22Rv1 (cell line): Measurements from ENCODE around the gene PRDM2.

Experiments used
- H3K27ac ChIP-seq: fragments of 450-650 bp; 2 replicates; pipeline ENCODE4 v1.5.1; 2017
- CTCF ChIP-seq: fragments of 450-650 bp; IDR thresholded peaks from 2 replicates; pipeline ENCODE4 v1.5.1; 2017; ENCODE audit warnings: mild to moderate bottlenecking
- ZFX ChIP-seq: fragments of 450-650 bp; IDR thresholded peaks from 2 replicates; pipeline ENCODE4 v1.6.1; 2017; ENCODE audit warnings: antibody characterized with exemption, borderline replicate concordance

Gene PRDM2

GRCh38 chr1:13832536-13832935 is 132.5 kb downstream of the PRDM2 start:
- H3K27ac ChIP-seq: no peak overlapping the region
- TF ChIP-seq ZFX (no peak), CTCF (no peak)

DNA sequence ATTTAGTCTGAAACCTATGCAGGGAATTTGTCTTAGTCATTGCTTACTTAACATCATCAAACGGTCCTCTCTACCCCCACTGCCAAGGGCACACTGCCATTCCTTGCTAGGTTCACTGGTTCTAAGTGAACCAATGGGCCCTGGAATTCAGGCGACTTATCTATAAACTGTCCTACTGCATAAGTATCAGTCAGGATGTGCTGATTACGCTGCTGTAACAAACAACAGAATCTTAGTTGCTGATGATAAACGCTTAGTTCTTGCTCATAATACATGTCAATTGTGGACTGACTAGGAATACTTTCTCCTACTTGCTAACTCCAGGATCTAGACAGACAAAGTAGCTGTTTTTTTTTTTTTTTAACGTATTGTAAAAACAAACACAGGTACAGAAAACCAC is 136.1 kb downstream of the PRDM2 start:
- no peak for TF ChIP-seq ZFX
- TF ChIP-seq CTCF: no peak
- H3K27ac ChIP-seq: no peak overlapping the region

DNA sequence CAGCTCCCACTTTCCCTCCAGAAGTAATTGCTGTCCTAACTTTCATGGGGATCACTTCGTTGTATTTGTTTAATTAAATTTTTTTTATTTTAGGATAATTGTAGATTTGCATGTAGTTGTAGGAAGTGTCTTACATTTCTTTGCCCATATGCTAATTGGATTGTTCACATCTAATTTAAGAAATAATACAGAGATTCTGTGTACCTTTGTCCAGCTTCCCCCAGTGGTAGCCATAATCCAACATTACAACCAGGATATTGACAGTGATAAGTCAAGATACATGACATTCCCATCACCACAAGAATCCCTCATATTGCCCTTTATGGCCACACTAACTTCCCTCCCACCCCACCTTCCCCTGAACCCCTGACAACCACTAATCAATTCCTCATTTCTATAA is 136.6 kb downstream of the PRDM2 start:
- H3K27ac ChIP-seq: no peak overlapping the region
- TF ChIP-seq ZFX: no peak

DNA sequence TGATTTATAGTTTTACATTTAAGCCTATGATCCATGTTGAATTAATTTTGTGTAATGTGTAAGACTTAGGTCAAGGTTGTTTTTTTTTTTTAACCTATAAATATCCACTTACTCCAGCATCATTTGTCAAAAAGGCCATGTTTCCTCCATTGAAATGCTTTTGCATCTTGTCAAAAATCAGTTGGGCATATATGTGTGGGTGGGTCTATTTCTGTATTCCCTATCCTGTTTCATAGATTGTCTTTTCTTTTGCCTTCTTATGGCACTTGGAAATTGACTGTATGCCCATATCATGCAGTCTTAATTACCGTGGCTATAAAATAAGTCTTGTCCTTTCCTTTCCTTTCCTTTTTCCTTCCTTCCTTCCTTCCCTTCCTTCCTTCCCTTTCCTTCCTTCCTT is 138.2 kb downstream of the PRDM2 start:
- no peak for TF ChIP-seq ZFX
- no peak for TF ChIP-seq CTCF

GRCh38 chr1:13842497-13842896 is 142.5 kb downstream of the PRDM2 start:
- TF ChIP-seq CTCF: no peak
- TF ChIP-seq ZFX: no peak
- H3K27ac ChIP-seq: no peak overlapping the region

More for the DNA sequence above, 138.2 kb downstream of the PRDM2 start:
- H3K27ac ChIP-seq: no peak overlapping the region

GRCh38 chr1:13851726-13852125 is 151.7 kb downstream of the PRDM2 start:
- no peak overlapping the region for H3K27ac ChIP-seq
- TF ChIP-seq CTCF: no peak
- TF ChIP-seq ZFX: no peak

- no peak for TF ChIP-seq CTCF
- no peak for TF ChIP-seq ZFX
Measured at GRCh38 chr1:13855554-13855953, 155.6 kb downstream of the PRDM2 start.

DNA sequence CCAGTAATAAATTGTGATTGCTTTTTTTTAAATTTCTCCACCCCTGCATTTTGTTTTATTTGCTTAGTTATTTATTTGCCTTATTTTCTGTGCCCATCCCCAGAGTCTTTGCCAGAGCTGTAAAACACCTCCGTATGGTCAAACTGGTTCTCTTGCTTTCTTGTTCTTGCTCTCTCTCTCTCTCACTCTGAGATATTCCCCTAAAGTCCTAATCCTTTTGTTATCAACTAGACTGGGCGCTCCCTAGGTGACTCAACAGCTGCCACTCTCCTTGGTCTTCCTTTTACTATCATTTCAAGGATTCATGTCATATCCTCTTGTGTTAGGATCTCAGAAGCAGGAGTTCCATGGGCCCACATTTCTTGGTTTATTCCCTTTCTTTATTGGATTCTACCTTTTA is 160.0 kb downstream of the PRDM2 start:
- TF ChIP-seq ZFX (no peak), CTCF (no peak)
- H3K27ac ChIP-seq: no peak overlapping the region

More at GRCh38 chr1:13855554-13855953, 155.6 kb downstream of the PRDM2 start:
- no peak overlapping the region for H3K27ac ChIP-seq
